8988T (cell line): ENCODE results near the gene USP47.

Source experiments
- DNase-seq: peaks from one replicate; pipeline ENCODE4 v3.0.0; 2011

Gene USP47

GRCh38 chr11:11946180-11946579, 104.4 kb downstream of the USP47 start:
- DNase-seq: no peak

- DNase-seq: no peak
Measured at GRCh38 chr11:11946878-11947277, 105.1 kb downstream of the USP47 start.

- DNase-seq: no peak
Measured at GRCh38 chr11:11947825-11948224, 106.1 kb downstream of the USP47 start.

GRCh38 chr11:11948242-11948947, 106.6 kb downstream of the USP47 start:
- DNase-seq: no peak

GRCh38 chr11:11949482-11949881, 107.7 kb downstream of the USP47 start:
- no peak for DNase-seq

- DNase-seq: no peak
Measured at GRCh38 chr11:11952036-11952435, 110.3 kb downstream of the USP47 start.

GRCh38 chr11:11956006-11956405, 114.2 kb downstream of the USP47 start:
- no peak for DNase-seq

- DNase-seq: no peak
Measured at GRCh38 chr11:11958403-11959231, 116.8 kb downstream of the USP47 start.

- DNase-seq: no peak
Measured at GRCh38 chr11:11959601-11960000, 117.8 kb downstream of the USP47 start.

GRCh38 chr11:11960687-11961086, 118.9 kb downstream of the USP47 start:
- no peak for DNase-seq

GRCh38 chr11:11961399-11962028, 119.7 kb downstream of the USP47 start:
- DNase-seq: no peak

GRCh38 chr11:11963067-11963466, 121.3 kb downstream of the USP47 start:
- no peak for DNase-seq

- no peak for DNase-seq
Measured at GRCh38 chr11:11963842-11964773, 122.3 kb downstream of the USP47 start.

GRCh38 chr11:11964774-11965150, 123.0 kb downstream of the USP47 start:
- no peak for DNase-seq

- no peak for DNase-seq
Measured at GRCh38 chr11:11965192-11965591, 123.4 kb downstream of the USP47 start.

GRCh38 chr11:11965656-11966353, 124.0 kb downstream of the USP47 start:
- DNase-seq: no peak

GRCh38 chr11:11966354-11966741, 124.6 kb downstream of the USP47 start:
- DNase-seq: no peak

GRCh38 chr11:11966826-11967668, 125.3 kb downstream of the USP47 start:
- peak; percentile 89 for DNase-seq

GRCh38 chr11:11967669-11968510, 126.1 kb downstream of the USP47 start:
- DNase-seq: no peak
